GM13976 (cell line): Measurements from ENCODE around the gene THSD8.
"Not testable (repeated sequence)": the region's sequence is repeated elsewhere in the genome, so short reads cannot be mapped to it uniquely, and the experiment has no call there.

Source experiments
- DNase-seq: peaks from one replicate; pipeline ENCODE4 v3.0.0; 2012; ENCODE audit warnings: low spot score
- CTCF ChIP-seq: IDR thresholded peaks from 2 replicates; pipeline ENCODE4 v1.5.1; 2012; ENCODE audit warnings: borderline replicate concordance, mild to moderate bottlenecking; ENCODE audit not compliant: insufficient read depth; ENCODE audit errors: extremely low read depth, missing control alignments, control extremely low read depth
- in situ Hi-C: fragments of 300-500 bp; cut with MboI; formaldehyde crosslinking; loops from one replicate; pipeline ENCODE4 v1.12.0; 2022; ENCODE audit warnings: low sequenced_read_pairs, mixed read lengths, inconsistent platforms; ENCODE audit not compliant: unreplicated experiment

The THSD8 gene

DNA sequence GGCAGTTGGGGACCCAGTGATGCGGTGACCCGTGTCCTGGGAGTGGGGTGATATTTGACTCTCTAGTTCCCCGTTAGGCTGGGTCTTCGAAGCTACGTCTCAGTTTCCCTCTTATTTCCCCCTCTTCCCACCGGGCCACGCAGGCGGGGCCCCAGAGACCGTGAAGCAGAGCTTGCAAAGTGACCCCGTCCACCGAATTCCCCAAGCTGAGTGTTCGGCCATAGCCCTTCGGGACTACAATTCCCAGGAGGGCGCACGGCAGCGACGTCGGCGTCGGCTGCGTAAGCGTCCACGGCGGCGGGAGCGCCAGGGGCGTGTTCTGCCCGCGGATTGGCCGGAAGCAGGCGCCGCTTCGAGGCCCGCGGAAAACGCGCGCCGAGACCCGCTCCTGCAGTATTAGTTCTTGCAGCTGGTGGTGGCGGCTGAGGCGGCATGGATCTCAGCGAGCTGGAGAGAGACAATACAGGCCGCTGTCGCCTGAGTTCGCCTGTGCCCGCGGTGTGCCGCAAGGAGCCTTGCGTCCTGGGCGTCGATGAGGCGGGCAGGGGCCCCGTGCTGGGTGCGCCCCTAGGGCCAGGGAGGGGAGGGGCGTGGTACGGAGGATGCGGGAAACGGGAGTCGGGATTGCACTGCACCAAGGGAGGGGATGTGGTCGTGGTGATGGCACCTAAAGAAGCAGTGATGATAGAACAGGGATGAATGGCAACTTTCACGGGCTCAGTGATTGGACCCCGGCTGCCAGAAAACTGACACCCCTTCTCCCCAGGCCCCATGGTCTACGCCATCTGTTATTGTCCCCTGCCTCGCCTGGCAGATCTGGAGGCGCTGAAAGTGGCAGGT lies 4.6 kb downstream of the THSD8 start, which contains the start of gene RNASEH2A:
RNASEH2A (plus strand) TSS at position 343 of the 840 bp plus-strand sequence; CDS start at position 433, 90 bp downstream.
- peak; percentile 99 for DNase-seq
- in situ Hi-C loops, result no loop called here
- no peak for TF ChIP-seq CTCF

GRCh38 chr19:12815088-12815487 lies 13.2 kb downstream of the THSD8 start:
- no peak for TF ChIP-seq CTCF
- in situ Hi-C loops, result no loop called here
- DNase-seq, result no peak

DNA sequence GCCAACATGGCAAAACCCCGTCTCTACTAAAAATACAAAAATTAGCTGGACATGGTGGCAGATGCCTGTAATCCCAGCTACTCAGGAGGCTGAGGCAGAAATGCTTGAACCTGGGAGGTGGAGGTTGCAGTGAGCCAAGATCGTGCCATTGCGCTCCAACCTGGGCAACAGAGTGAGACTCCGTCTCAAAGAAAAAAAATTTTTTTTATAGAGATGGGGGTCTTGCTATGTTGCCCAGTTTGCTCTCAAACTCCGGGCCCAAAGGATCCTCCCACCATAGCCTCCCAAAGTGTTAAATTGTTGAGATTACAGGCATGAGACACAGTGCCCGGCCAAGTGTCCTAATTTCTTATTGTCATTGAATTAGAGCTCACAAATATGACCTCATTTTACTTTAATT lies 15.3 kb downstream of the THSD8 start:
- in situ Hi-C loops, result not testable (repeated sequence)

DNA sequence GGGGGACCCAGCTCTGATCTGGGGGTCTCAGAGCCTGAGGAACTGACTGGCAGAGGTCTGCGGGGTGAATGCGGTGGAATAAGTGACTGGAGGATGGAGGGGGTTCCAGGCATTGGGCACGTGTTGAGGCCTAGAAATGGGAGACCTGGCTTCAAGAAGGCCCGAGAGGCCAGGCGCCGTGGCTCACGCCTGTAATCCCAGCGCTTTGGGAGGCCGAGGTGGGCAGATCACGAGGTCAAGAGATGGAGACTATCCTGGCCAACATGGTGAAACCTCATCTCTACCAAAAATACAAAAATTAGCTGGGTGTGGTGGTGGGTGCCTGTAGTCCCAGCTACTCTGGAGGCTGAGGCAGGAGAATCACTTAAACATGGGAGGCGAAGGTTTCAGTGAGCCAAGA lies 15.9 kb downstream of the THSD8 start:
- DNase-seq, in situ Hi-C loops: not testable (repeated sequence)

More for the DNA sequence above, 15.3 kb downstream of the THSD8 start:
- not testable (repeated sequence) for DNase-seq

- TF ChIP-seq CTCF, result no peak
- in situ Hi-C loops, result no loop called here
- DNase-seq, result no peak
Observed at GRCh38 chr19:12821761-12822160, 19.9 kb downstream of the THSD8 start.

- peak; percentile 62 for DNase-seq
- peak; percentile 29 for TF ChIP-seq CTCF
- in situ Hi-C loops, result no loop called here
Observed at GRCh38 chr19:12825254-12826131, 23.6 kb downstream of the THSD8 start.

GRCh38 chr19:12828494-12828893 lies 26.6 kb downstream of the THSD8 start:
- DNase-seq, result peak; percentile 65
- in situ Hi-C loops, result no loop called here

More at GRCh38 chr19:12828494-12828893, 26.6 kb downstream of the THSD8 start:
- no peak for TF ChIP-seq CTCF
